GM12872 (cell line): ENCODE data around the gene RPS29.
A peak's percentile ranks its signal among the peaks of the same experiment; 100 is the strongest.

ENCODE experiments used
- TF ChIP-seq, protein P1 (sequence below): IDR thresholded peaks from 3 replicates; pipeline ENCODE4 v1.5.1; 2011; ENCODE audit warnings: low read depth, mild to moderate bottlenecking, low read length, moderate library complexity; ENCODE audit not compliant: insufficient read depth

The RPS29 gene

DNA sequence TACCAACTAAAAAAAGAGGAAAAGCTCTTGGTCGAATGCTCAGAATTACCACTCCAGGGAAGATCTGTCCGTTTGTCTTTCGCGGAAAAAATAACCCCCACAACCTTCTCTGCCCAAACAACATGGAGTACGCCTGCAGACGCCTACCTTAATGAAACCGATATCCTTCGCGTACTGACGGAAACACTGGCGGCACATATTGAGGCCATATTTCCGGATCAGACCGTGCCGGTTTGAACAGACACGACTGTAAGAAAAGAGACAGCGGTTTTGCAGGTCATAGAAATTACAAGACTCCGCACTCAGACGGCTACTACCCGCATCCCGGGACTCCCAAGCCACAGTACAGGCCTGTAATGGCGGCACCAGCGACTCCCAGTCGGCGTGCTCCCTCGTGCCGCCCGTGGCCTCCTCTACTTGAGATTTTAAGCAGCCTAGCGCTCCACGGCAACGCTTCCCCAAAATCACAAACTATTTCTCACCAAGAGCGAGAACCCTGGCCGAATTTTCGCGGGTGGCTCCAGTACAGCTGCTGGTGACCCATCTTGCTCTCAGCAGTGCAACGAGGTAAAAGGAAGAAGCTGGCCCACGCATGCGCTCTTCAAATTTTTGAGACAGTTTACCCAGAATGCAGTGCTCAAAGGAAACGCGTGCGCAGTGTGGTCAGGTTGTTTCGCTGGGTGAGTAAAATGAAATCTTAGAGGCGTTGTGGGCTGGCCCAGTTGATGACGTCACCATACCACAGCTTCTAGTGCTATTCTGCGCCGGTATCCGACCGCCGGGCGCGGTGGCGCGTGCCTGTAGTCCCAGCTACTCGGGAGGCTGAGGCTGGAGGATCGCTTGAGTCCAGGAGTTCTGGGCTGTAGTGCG, at the start of gene RPS29:
Gene RPS29 (minus strand): TSS at position 578 of the 870 bp plus-strand sequence. CDS start 34 bp downstream, at position 544.
- TF ChIP-seq, protein P1, sequence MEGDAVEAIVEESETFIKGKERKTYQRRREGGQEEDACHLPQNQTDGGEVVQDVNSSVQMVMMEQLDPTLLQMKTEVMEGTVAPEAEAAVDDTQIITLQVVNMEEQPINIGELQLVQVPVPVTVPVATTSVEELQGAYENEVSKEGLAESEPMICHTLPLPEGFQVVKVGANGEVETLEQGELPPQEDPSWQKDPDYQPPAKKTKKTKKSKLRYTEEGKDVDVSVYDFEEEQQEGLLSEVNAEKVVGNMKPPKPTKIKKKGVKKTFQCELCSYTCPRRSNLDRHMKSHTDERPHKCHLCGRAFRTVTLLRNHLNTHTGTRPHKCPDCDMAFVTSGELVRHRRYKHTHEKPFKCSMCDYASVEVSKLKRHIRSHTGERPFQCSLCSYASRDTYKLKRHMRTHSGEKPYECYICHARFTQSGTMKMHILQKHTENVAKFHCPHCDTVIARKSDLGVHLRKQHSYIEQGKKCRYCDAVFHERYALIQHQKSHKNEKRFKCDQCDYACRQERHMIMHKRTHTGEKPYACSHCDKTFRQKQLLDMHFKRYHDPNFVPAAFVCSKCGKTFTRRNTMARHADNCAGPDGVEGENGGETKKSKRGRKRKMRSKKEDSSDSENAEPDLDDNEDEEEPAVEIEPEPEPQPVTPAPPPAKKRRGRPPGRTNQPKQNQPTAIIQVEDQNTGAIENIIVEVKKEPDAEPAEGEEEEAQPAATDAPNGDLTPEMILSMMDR = no peak

DNA sequence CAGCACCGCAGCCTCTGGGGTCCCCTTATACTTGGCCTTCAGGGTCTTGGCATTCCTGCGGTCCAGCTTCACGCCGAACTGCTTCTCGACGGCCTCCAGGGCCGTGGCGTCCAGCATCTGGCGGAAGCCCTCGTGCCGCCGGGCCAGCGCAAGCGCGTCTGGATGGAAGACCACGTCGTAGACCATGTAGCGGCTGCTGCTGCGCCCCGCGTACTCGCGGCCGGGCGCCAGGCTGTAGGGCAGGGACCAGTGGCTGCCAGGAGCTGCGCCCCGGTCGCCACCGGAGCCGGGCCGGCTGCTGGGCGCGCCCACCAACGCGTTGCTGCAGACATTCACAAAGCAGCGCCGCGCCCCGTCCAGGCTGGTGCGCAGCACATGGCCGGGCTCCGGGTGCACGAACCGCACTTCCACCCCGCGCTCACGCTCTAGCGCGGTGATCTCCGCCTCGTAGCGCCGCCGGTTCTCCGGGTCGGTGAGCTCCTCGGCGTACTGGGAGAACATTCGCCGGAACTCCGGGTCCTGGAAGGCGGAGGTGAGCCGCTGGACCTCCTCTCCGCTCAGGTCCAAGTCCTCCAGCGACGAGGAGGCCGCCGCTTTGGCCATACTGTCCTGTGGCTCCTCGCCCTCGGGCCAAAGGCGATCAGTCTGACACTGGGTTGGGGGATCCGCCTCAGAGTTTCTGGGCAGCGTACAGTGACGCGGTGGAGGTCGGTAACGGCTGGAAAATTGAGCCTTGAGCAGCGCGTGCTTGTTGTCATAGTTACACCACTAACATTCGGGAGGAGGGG, 48.6 kb upstream of the RPS29 start, which contains the start of gene DNAAF2:
Gene DNAAF2 (minus strand): TSS at position 698 of the 788 bp plus-strand sequence. CDS start 95 bp downstream, at position 603.
- TF ChIP-seq, protein P1 = no peak

DNA sequence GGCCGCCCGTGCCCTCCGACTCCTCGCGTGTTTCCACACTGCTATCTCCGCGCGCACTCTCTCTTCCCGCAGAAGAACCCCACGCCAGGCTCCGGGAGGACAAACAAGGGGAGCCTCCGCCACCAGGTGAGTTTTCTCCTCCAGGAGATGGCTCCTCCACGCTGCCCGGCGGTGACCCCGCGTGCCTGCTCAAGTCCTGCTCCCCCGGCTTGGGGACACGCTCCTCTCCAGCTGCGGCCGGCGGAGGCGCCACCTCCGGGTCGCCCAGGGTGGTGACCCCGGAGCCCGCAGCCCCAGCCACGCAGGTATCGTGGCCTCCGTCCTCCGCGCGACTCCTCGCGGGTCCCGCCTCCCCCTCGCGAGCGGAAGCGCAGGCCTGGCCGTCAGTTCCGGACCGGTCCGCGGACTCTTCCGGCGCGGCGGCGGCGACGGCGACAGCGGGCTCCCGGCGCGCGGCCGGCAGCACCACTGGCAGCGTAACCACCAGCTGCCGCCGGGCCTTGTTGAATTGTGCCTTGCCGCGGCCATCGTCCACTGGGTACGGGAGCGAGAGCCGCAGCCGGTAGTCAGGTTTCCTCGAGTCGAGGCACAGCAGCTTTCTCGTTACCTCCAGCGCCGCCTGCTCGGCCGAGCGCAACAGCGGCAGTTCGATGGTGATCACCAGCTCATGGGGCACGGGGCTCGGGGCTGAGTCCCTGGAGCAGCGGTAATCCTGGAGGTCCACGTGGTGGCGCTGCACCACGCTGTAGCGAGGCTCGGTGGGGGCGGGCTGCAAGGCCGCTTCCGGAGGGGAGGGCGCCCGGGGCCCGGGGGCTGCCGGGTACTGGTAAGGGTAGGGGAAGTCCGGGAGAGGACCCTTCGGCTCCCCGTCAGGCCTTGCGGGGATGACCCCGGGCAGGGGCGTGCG, 47.7 kb upstream of the RPS29 start:
- TF ChIP-seq, protein P1 = peak; percentile 79

DNA sequence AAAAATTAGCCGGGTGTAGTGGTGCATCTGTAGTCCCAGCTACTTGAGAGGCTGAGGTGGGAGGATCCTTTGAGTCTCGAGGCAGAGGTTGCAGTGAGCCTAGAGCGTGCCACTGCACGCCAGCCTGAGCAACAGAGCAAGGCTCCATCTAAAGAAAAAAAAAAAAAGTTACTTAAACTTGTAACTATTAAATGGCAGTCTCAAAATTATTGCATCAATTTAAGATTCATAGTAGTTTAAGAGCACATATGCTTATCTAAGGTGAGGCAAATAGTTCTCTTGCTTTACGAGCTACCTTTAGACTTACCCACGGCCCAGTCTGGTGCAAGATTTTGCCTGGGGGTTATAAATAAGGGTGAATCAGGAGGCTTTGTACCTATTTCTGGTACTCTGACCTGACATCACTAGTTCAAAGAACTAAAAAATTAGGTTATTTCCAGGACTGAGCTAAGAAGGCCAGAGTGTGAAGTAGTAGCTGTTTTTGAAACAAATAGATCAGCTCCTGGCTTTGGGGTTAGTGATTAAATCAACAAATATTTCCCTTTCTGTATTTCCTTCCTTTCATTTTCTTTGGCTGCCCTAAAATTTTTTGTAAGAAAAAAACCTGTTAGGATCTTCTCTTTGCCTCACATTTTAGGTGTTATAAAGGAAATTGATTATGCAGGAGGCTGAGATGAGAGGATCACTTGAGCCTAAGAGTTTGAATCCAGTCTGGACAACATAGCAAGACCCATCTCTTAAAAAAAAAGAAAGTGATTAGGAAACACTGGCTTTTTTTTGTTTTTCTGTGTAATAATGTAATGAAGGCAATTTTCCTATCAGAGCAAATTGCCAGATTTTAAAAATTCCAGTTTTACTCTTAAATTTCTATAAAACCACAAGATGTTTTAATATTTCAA, 38.0 kb upstream of the RPS29 start:
- TF ChIP-seq, protein P1 = no peak

DNA sequence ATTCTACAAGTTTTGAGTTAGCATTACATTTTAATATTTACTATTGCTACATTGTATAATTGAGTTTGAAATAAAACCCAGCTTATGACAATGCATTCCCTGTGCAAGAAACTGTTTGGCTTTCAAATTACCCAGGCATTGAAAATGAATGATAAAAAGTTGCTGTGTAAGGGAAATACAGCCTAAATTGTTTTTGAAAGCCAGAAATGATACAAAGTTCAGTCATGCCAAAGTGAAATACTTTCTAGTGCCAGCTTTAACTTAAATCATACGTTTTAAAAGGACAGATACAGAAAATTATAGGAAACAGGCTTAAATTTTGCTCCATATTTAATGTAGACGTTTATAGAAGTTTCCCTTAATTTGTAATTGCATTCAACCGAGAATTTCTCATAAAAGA, 37.2 kb upstream of the RPS29 start:
- TF ChIP-seq, protein P1 = no peak

DNA sequence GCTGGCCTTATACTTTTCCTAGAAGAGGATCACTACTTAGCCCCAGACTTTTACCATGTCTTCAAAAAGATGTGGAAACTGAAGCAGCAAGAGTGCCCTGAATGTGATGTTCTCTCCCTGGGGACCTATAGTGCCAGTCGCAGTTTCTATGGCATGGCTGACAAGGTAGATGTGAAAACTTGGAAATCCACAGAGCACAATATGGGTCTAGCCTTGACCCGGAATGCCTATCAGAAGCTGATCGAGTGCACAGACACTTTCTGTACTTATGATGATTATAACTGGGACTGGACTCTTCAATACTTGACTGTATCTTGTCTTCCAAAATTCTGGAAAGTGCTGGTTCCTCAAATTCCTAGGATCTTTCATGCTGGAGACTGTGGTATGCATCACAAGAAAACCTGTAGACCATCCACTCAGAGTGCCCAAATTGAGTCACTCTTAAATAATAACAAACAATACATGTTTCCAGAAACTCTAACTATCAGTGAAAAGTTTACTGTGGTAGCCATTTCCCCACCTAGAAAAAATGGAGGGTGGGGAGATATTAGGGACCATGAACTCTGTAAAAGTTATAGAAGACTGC, 35.9 kb upstream of the RPS29 start:
- TF ChIP-seq, protein P1 = no peak
